HG02623 (cell line): ENCODE measurements around the gene HERC4.
"Not testable (repeated sequence)": the region's sequence is repeated elsewhere in the genome, so short reads cannot be mapped to it uniquely, and the experiment has no call there.

Experiments
- ATAC-seq: cut with Tn5 transposase; IDR thresholded peaks from one replicate; pipeline ENCODE4 v1.9.1; 2021; ENCODE audit warnings: moderate library complexity; ENCODE audit not compliant: unreplicated experiment

Gene HERC4

GRCh38 chr10:68049289-68050078, 25.6 kb downstream of the HERC4 start:
- ATAC-seq: no peak

GRCh38 chr10:68047554-68048327, 27.3 kb downstream of the HERC4 start:
- no peak for ATAC-seq

- no peak for ATAC-seq
Measured at GRCh38 chr10:68047122-68047521, 28.0 kb downstream of the HERC4 start.

- ATAC-seq: no peak
Measured at GRCh38 chr10:68046642-68047041, 28.4 kb downstream of the HERC4 start.

- no peak for ATAC-seq
Measured at GRCh38 chr10:68043030-68043429, 32.1 kb downstream of the HERC4 start.

GRCh38 chr10:68032113-68032512, 43.0 kb downstream of the HERC4 start:
- no peak for ATAC-seq

- ATAC-seq: no peak
Measured at GRCh38 chr10:68027429-68027828, 47.7 kb downstream of the HERC4 start.

- ATAC-seq: no peak
Measured at GRCh38 chr10:68023292-68023691, 51.8 kb downstream of the HERC4 start.

- ATAC-seq: not testable (repeated sequence)
Measured at GRCh38 chr10:68022324-68022723, 52.8 kb downstream of the HERC4 start.

- ATAC-seq: not testable (repeated sequence)
Measured at GRCh38 chr10:68016519-68016918, 58.6 kb downstream of the HERC4 start.

- ATAC-seq: no peak
Measured at GRCh38 chr10:68010426-68010940, 64.6 kb downstream of the HERC4 start.

GRCh38 chr10:68007356-68007755, 67.7 kb downstream of the HERC4 start:
- ATAC-seq: no peak

GRCh38 chr10:68001539-68001938, 73.5 kb downstream of the HERC4 start:
- ATAC-seq: no peak

GRCh38 chr10:68001000-68001399, 74.1 kb downstream of the HERC4 start:
- no peak for ATAC-seq

- no peak for ATAC-seq
Measured at GRCh38 chr10:67990093-67990492, 85.0 kb downstream of the HERC4 start.

GRCh38 chr10:67988606-67989005, 86.5 kb downstream of the HERC4 start:
- ATAC-seq: no peak

GRCh38 chr10:67982603-67983002, 92.5 kb downstream of the HERC4 start:
- not testable (repeated sequence) for ATAC-seq

- no peak for ATAC-seq
Measured at GRCh38 chr10:67978749-67979148, 96.3 kb downstream of the HERC4 start.

GRCh38 chr10:67977251-67977650, 97.8 kb downstream of the HERC4 start:
- no peak for ATAC-seq

- no peak for ATAC-seq
Measured at GRCh38 chr10:67976292-67977245, 98.5 kb downstream of the HERC4 start.

- no peak for ATAC-seq
Measured at GRCh38 chr10:67975871-67976270, 99.2 kb downstream of the HERC4 start.
